K562 (cell line): ENCODE data around the gene B9D2. TPM values are rescaled to one million over a fixed set of nuclear protein-coding genes. Genes with fewer than 3 reads are reported as not detected.

ENCODE experiments used
- CREBBP ChIP-seq: IDR thresholded peaks from one replicate; pipeline ENCODE4 v1.6.1; 2012; ENCODE audit warnings: low read depth, mild to moderate bottlenecking, control low read depth, inconsistent platforms, low read length
- CTCFL ChIP-seq: IDR thresholded peaks from 2 replicates; pipeline ENCODE4 v1.6.1; 2011; ENCODE audit warnings: borderline replicate concordance, low read depth, mild to moderate bottlenecking, moderate library complexity, low read length; ENCODE audit not compliant: insufficient read depth, poor library complexity, severe bottlenecking
- DPF2 ChIP-seq: fragments of 450-650 bp; IDR thresholded peaks from 2 replicates; pipeline ENCODE4 v1.6.1; 2016
- ETV5 ChIP-seq: sonication (generic); formaldehyde crosslinking; IDR thresholded peaks from 2 replicates; pipeline ENCODE4 v1.4.0; 2020; ENCODE audit warnings: low read depth, mild to moderate bottlenecking, missing genetic modification reagents
- HDAC3 ChIP-seq: fragments of 450-650 bp; IDR thresholded peaks from 2 replicates; pipeline ENCODE4 v1.6.1; 2018; ENCODE audit warnings: borderline replicate concordance, mild to moderate bottlenecking, moderate library complexity; ENCODE audit not compliant: partially characterized antibody
- KLF6 ChIP-seq: fragments of 250-450 bp; sonication (Bioruptor Pico); IDR thresholded peaks from 2 replicates; pipeline ENCODE4 v1.4.0; 2020; ENCODE audit warnings: mild to moderate bottlenecking, moderate library complexity, borderline replicate concordance
- MCM5 ChIP-seq: fragments of 450-650 bp; IDR thresholded peaks from 2 replicates; pipeline ENCODE4 v1.6.1; 2016; ENCODE audit warnings: low read depth
- NFIC ChIP-seq: fragments of 450-650 bp; IDR thresholded peaks from 2 replicates; pipeline ENCODE4 v1.6.1; 2017; ENCODE audit warnings: mild to moderate bottlenecking, inconsistent platforms
- PTRF ChIP-seq: fragments of 450-650 bp; IDR thresholded peaks from 2 replicates; pipeline ENCODE4 v1.6.1; 2016; ENCODE audit warnings: mild to moderate bottlenecking, missing genetic modification characterization, missing compliant biosample characterization
- RFX5 ChIP-seq: IDR thresholded peaks from 2 replicates; pipeline ENCODE4 v1.6.1; 2011; ENCODE audit warnings: low read depth, mild to moderate bottlenecking, improper control_type of control experiment, low read length
- SAFB ChIP-seq: fragments of 200-400 bp; formaldehyde crosslinking; IDR thresholded peaks from 2 replicates; pipeline ENCODE4 v1.6.1; 2017; ENCODE audit warnings: low read depth, low read length, borderline replicate concordance
- SUPT5H ChIP-seq: fragments of 450-650 bp; IDR thresholded peaks from 2 replicates; pipeline ENCODE4 v1.6.1; 2016
- ZNF165 ChIP-seq: fragments of 250-450 bp; sonication (Bioruptor Pico); IDR thresholded peaks from 2 replicates; pipeline ENCODE4 v1.4.0; 2020; ENCODE audit warnings: borderline replicate concordance
- ZNF197 ChIP-seq: fragments of 200-800 bp; sonication (Bioruptor generic); IDR thresholded peaks from 2 replicates; pipeline ENCODE4 v1.6.1; 2016; ENCODE audit warnings: low read depth, missing genetic modification characterization, missing compliant biosample characterization
- ZNF347 ChIP-seq: fragments of 450-650 bp; formaldehyde crosslinking; IDR thresholded peaks from 2 replicates; pipeline ENCODE4 v1.4.0; 2020; ENCODE audit warnings: low read depth, mild to moderate bottlenecking, moderate library complexity
- ZNF354B ChIP-seq: fragments of 250-450 bp; sonication (Bioruptor Pico); IDR thresholded peaks from 2 replicates; pipeline ENCODE4 v1.4.0; 2020
- ZZZ3 ChIP-seq: fragments of 450-650 bp; IDR thresholded peaks from 2 replicates; pipeline ENCODE4 v1.6.1; 2016; ENCODE audit warnings: antibody characterized with exemption, mild to moderate bottlenecking, moderate library complexity
- polyA plus RNA-seq, 8 experiments: library from polyadenylated mRNA; depleted of rRNA in 4 of 8; stranded (reverse) in 5 of 8; unstranded in 3 of 8; fragments of >200 nt; fragmentation: Nextera tagmentation in 2 of 8; fragmentation: Illumina TruSeq in 1 of 8; extraction: Ambion mirVana in 2 of 8; extraction: Trizol in 1 of 8; gene quantifications; 2 replicates each; pipeline versions ENCODE4 v1.2.1 to v1.2.3, GENCODE V29; 2011 to 2014; ENCODE audit warnings: inconsistent platforms in 1 of 8, missing spikeins in 1 of 8
- total RNA-seq, 7 experiments: library from RNA; depleted of rRNA in 6 of 7; stranded (reverse); fragments of >200 nt in 6 of 7; fragmentation: Illumina TruSeq in 2 of 7; extraction: Trizol in 2 of 7; gene quantifications; 2 replicates each; pipeline versions ENCODE4 v1.2.1 to v1.2.3, GENCODE V29; 2011 to 2021; ENCODE audit warnings: low replicate concordance in 1 of 7
- TF ChIP-seq, protein P1 (sequence below): fragments of 450-650 bp; IDR thresholded peaks from 2 replicates; pipeline ENCODE4 v1.6.1; 2018; ENCODE audit warnings: mild to moderate bottlenecking, low read depth; ENCODE audit not compliant: partially characterized antibody
- TF ChIP-seq, protein P2 (sequence below): IDR thresholded peaks from 3 replicates; pipeline ENCODE4 v1.6.1; 2011; ENCODE audit warnings: borderline replicate concordance, mild to moderate bottlenecking; ENCODE audit not compliant: insufficient read length, insufficient read depth
- TF ChIP-seq, protein P3 (sequence below): fragments of 450-650 bp; IDR thresholded peaks from 2 replicates; pipeline ENCODE4 v1.6.1; 2018; ENCODE audit not compliant: partially characterized antibody

Gene B9D2
- total and polyA plus RNA-seq, 9 of the 15 experiments (the other 6 are each of a cell fraction or from before 2014, with no cell fraction given), result 0.83 to 6.9 (median 2.8) TPM

- TF ChIP-seq SAFB (peak; percentile 69; the same call in 1 of the 2 replicates), ZZZ3 (no peak), PTRF (no peak), MCM5 (no peak), RFX5 (no peak), ZNF197 (no peak), CTCFL (peak; percentile 81), NFIC (peak; percentile 30), ZNF354B (CRISPR knock-in tag) (no peak), ETV5 (CRISPR knock-in tag) (peak; percentile 76), ZNF165 (no peak), DPF2 (no peak), ZNF347 (CRISPR knock-in tag) (no peak), SUPT5H (0 out of 2 replicates have a peak, but pooled peaks have one; percentile 39), CREBBP (no peak), HDAC3 (no peak), KLF6 (CRISPR knock-in tag) (no peak)
- TF ChIP-seq, protein P1, sequence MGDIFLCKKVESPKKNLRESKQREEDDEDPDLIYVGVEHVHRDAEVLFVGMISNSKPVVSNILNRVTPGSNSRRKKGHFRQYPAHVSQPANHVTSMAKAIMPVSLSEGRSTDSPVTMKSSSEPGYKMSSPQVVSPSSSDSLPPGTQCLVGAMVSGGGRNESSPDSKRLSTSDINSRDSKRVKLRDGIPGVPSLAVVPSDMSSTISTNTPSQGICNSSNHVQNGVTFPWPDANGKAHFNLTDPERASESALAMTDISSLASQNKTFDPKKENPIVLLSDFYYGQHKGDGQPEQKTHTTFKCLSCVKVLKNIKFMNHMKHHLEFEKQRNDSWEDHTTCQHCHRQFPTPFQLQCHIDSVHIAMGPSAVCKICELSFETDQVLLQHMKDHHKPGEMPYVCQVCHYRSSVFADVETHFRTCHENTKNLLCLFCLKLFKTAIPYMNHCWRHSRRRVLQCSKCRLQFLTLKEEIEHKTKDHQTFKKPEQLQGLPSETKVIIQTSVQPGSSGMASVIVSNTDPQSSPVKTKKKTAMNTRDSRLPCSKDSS, result no peak
- TF ChIP-seq, protein P2, sequence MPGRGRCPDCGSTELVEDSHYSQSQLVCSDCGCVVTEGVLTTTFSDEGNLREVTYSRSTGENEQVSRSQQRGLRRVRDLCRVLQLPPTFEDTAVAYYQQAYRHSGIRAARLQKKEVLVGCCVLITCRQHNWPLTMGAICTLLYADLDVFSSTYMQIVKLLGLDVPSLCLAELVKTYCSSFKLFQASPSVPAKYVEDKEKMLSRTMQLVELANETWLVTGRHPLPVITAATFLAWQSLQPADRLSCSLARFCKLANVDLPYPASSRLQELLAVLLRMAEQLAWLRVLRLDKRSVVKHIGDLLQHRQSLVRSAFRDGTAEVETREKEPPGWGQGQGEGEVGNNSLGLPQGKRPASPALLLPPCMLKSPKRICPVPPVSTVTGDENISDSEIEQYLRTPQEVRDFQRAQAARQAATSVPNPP, result no peak
- TF ChIP-seq, protein P3, sequence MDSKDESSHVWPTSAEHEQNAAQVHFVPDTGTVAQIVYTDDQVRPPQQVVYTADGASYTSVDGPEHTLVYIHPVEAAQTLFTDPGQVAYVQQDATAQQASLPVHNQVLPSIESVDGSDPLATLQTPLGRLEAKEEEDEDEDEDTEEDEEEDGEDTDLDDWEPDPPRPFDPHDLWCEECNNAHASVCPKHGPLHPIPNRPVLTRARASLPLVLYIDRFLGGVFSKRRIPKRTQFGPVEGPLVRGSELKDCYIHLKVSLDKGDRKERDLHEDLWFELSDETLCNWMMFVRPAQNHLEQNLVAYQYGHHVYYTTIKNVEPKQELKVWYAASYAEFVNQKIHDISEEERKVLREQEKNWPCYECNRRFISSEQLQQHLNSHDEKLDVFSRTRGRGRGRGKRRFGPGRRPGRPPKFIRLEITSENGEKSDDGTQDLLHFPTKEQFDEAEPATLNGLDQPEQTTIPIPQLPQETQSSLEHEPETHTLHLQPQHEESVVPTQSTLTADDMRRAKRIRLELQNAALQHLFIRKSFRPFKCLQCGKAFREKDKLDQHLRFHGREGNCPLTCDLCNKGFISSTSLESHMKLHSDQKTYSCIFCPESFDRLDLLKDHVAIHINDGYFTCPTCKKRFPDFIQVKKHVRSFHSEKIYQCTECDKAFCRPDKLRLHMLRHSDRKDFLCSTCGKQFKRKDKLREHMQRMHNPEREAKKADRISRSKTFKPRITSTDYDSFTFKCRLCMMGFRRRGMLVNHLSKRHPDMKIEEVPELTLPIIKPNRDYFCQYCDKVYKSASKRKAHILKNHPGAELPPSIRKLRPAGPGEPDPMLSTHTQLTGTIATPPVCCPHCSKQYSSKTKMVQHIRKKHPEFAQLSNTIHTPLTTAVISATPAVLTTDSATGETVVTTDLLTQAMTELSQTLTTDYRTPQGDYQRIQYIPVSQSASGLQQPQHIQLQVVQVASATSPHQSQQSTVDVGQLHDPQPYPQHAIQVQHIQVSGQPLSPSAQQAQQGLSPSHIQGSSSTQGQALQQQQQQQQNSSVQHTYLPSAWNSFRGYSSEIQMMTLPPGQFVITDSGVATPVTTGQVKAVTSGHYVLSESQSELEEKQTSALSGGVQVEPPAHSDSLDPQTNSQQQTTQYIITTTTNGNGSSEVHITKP, result no peak
These were observed 10.2 kb downstream of the B9D2 start, which contains the start of gene TGFB1 (continued) for GRCh38 chr19:41353466-41354342.
